ENCODE measurements around the gene SESN1.

- TF ChIP-seq, protein P1, sequence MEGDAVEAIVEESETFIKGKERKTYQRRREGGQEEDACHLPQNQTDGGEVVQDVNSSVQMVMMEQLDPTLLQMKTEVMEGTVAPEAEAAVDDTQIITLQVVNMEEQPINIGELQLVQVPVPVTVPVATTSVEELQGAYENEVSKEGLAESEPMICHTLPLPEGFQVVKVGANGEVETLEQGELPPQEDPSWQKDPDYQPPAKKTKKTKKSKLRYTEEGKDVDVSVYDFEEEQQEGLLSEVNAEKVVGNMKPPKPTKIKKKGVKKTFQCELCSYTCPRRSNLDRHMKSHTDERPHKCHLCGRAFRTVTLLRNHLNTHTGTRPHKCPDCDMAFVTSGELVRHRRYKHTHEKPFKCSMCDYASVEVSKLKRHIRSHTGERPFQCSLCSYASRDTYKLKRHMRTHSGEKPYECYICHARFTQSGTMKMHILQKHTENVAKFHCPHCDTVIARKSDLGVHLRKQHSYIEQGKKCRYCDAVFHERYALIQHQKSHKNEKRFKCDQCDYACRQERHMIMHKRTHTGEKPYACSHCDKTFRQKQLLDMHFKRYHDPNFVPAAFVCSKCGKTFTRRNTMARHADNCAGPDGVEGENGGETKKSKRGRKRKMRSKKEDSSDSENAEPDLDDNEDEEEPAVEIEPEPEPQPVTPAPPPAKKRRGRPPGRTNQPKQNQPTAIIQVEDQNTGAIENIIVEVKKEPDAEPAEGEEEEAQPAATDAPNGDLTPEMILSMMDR (IDR thresholded peaks at IDR 0.05): no peak
- no peak for TF ChIP-seq POLR2A (IDR thresholded peaks at IDR 0.05)
Measured at GRCh38 chr6:108960601-108961000, 134.0 kb downstream of the SESN1 start.
